ENCODE measurements around the gene GPR146. TPM values are rescaled to one million over a fixed set of nuclear protein-coding genes. Genes with fewer than 3 reads are reported as not detected.

Gene GPR146
- total RNA-seq, 1 experiment from 2014 or later = 2.9 TPM

DNA sequence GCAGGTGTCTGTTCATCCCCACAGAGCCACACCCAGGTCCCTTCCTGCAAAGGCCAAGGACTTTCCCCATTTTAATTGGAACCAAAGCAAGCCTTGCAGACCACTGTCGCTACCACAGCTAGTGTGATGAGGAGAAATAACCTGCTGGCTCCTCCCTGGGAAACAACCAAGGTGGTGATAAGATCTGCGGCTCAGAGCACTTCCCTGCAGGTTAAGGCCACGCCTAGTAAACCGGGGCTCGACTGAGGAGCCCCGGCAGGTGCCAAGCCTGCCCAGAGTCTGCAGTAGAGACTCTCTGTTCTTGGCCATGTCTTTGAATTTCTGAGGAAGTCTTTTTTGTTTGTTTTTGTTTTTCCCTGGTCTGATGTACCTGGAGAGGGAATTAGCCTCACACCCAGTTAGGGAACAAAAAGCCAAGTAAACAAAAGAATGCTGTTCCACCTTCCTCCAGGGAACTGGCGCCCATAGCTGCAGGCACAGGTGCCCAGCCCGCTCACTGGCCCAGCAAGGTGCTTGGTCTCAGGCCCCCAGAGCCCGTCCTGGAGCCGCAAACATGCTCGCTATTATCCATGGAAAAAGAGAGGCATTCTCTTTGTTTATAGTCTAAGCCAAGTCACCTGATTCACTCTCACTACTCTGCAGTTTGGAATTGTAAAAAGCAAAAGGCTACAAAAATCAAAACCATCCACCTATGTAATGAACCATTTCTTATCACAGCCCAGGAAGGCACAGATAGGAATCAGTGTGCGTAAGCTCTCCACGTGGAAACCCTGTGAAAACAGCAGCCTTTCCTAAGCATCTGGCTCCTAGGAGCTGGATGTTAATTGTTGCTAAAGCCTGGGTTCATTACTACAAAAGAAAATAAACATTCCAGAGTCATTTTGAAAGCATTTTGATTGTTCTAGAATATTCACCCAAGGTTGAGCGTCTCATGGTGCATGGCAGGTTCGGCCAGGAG is 2.7 kb downstream of the GPR146 start:
- in situ Hi-C loops (cut with HindIII; ENCODE audit: low pct_unique_long_range_greater_than_20kb, low sequenced_read_pairs) (no loop called here), intact Hi-C loops (cut with micrococcal nuclease; ENCODE audit: unreplicated experiment) (no loop called here)
- Histone ChIP-seq H3K4me1 (ENCODE audit: control insufficient read depth, insufficient read depth, low read length) (peaks cover 30% of the 10 kb centered on the region), H3K9me3 (ENCODE audit: control insufficient read depth, insufficient read depth, low read depth, low read length) (no peaks in the 10 kb centered on the region), H3K27ac (ENCODE audit: low read length) (no peak overlapping the region), H3K36me3 (ENCODE audit: control insufficient read depth, insufficient read depth, low read length) (no peaks in the 10 kb centered on the region), H3K27me3 (ENCODE audit: control insufficient read depth, insufficient read depth, low read length) (no peaks in the 10 kb centered on the region), H3K4me3 (ENCODE audit: low read depth in 2 of 2, low read length in 2 of 2) (no peak overlapping the region)
- POLR2A ChIA-PET = no interaction called here
- BruUV-seq (replicated peaks) = no TSS peak
- TF ChIP-seq, protein P1, sequence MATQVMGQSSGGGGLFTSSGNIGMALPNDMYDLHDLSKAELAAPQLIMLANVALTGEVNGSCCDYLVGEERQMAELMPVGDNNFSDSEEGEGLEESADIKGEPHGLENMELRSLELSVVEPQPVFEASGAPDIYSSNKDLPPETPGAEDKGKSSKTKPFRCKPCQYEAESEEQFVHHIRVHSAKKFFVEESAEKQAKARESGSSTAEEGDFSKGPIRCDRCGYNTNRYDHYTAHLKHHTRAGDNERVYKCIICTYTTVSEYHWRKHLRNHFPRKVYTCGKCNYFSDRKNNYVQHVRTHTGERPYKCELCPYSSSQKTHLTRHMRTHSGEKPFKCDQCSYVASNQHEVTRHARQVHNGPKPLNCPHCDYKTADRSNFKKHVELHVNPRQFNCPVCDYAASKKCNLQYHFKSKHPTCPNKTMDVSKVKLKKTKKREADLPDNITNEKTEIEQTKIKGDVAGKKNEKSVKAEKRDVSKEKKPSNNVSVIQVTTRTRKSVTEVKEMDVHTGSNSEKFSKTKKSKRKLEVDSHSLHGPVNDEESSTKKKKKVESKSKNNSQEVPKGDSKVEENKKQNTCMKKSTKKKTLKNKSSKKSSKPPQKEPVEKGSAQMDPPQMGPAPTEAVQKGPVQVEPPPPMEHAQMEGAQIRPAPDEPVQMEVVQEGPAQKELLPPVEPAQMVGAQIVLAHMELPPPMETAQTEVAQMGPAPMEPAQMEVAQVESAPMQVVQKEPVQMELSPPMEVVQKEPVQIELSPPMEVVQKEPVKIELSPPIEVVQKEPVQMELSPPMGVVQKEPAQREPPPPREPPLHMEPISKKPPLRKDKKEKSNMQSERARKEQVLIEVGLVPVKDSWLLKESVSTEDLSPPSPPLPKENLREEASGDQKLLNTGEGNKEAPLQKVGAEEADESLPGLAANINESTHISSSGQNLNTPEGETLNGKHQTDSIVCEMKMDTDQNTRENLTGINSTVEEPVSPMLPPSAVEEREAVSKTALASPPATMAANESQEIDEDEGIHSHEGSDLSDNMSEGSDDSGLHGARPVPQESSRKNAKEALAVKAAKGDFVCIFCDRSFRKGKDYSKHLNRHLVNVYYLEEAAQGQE (IDR thresholded peaks at IDR 0.05; ENCODE audit: insufficient read depth in 1 of 2, low read depth in 2 of 2, low read length in 1 of 2) = no peak
- no peak for TF ChIP-seq TCF7L2 (IDR thresholded peaks at IDR 0.05; ENCODE audit: low read depth, low read length)
- TF ChIP-seq, protein P2, sequence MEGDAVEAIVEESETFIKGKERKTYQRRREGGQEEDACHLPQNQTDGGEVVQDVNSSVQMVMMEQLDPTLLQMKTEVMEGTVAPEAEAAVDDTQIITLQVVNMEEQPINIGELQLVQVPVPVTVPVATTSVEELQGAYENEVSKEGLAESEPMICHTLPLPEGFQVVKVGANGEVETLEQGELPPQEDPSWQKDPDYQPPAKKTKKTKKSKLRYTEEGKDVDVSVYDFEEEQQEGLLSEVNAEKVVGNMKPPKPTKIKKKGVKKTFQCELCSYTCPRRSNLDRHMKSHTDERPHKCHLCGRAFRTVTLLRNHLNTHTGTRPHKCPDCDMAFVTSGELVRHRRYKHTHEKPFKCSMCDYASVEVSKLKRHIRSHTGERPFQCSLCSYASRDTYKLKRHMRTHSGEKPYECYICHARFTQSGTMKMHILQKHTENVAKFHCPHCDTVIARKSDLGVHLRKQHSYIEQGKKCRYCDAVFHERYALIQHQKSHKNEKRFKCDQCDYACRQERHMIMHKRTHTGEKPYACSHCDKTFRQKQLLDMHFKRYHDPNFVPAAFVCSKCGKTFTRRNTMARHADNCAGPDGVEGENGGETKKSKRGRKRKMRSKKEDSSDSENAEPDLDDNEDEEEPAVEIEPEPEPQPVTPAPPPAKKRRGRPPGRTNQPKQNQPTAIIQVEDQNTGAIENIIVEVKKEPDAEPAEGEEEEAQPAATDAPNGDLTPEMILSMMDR (IDR thresholded peaks at IDR 0.05) = no peak
- no peak for TF ChIP-seq SIN3A (IDR thresholded peaks at IDR 0.05; ENCODE audit: borderline replicate concordance, insufficient read depth, low read depth, low read length)
- TF ChIP-seq POLR2AphosphoS5 (IDR thresholded peaks at IDR 0.05; ENCODE audit: low read depth, low read length) = no peak
- no peak for ATAC-seq
- CTCF ChIA-PET = no interaction called here
- no peak for DNase-seq (ENCODE audit: low read depth, low spot score)

DNA sequence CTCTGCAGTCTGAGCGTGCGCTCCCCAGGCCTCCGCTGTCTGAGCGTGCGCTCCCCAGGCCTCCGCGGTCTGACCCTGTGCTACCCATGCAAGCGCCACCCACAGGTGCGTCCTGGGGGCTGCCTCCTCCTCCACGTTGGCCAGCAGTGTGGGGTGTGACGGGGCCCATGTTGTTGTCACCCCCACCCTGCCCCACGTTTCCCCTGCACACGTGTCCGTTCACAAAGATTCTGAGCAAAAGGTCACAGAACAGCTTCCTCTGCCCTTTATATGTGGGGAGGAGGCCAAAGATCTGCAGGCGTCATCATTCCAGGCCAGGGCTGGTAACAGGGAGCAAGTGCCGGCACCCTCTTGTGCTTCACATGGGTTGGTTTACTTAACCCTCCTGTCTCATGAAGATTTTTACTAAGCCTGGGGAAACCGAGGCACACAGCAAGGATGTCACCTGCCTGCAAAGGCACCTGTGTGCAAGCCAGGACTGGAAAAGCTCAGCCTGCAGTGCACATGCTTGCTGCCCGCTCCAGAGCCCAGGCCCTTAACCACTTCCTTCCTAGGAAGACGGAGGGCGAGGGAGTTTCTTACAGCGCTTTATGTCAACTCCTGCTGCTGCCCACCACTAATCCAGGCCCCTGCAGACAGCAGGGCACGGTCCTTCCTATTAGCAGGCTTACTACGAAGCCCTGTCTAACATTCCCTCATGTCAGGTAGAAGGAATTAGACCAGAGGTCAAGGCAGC is 4.8 kb downstream of the GPR146 start:
- intact Hi-C loops (cut with micrococcal nuclease; ENCODE audit: unreplicated experiment) = no loop called here

More for the DNA sequence above, 4.8 kb downstream of the GPR146 start:
- in situ Hi-C loops (cut with HindIII; ENCODE audit: low pct_unique_long_range_greater_than_20kb, low sequenced_read_pairs) = no loop called here
- TF ChIP-seq SIN3A (IDR thresholded peaks at IDR 0.05; ENCODE audit: borderline replicate concordance, insufficient read depth, low read depth, low read length) = no peak
- TF ChIP-seq TCF7L2 (IDR thresholded peaks at IDR 0.05; ENCODE audit: low read depth, low read length) = no peak
- TF ChIP-seq, protein P1 (IDR thresholded peaks at IDR 0.05; ENCODE audit: insufficient read depth in 1 of 2, low read depth in 2 of 2, low read length in 1 of 2) = no peak
- no peak for TF ChIP-seq POLR2AphosphoS5 (IDR thresholded peaks at IDR 0.05; ENCODE audit: low read depth, low read length)
- TF ChIP-seq, protein P2 (IDR thresholded peaks at IDR 0.05) = no peak
- H3K27ac ChIP-seq (ENCODE audit: low read length) = no peak overlapping the region
- ChIA-PET CTCF (interaction anchor here (1.4 kb wide), 1 partner anchor 17 kb away, joined by 3 read pairs; no protein-coding TSS in a partner anchor), POLR2A (no interaction called here)
- no peaks in the 10 kb centered on the region for H3K9me3 ChIP-seq (ENCODE audit: control insufficient read depth, insufficient read depth, low read depth, low read length)
- BruUV-seq (replicated peaks) = no TSS peak
- H3K4me1 ChIP-seq (ENCODE audit: control insufficient read depth, insufficient read depth, low read length) = peaks cover 14% of the 10 kb centered on the region
- H3K27me3 ChIP-seq (ENCODE audit: control insufficient read depth, insufficient read depth, low read length) = no peaks in the 10 kb centered on the region
- no peak overlapping the region for H3K4me3 ChIP-seq (ENCODE audit: low read depth in 2 of 2, low read length in 2 of 2)
- no peak for DNase-seq (ENCODE audit: low read depth, low spot score)
- no peaks in the 10 kb centered on the region for H3K36me3 ChIP-seq (ENCODE audit: control insufficient read depth, insufficient read depth, low read length)
- no peak for ATAC-seq

Data from Panc1 (cell line).